H1 (cell line): ENCODE measurements around the gene OGFR. TPM values are rescaled to one million over a fixed set of nuclear protein-coding genes. Genes with fewer than 3 reads are reported as not detected.

ENCODE experiments used
- CTCF ChIA-PET: fragments of 300-600 bp; sonication (Branson Sonifier 250); formaldehyde crosslinking; loops from one replicate; lab custom pipeline; 2021; ENCODE audit not compliant: partially characterized antibody; lab: Charles Lee
- POLR2A ChIA-PET: fragments of 300-600 bp; sonication (Branson Sonifier 250); formaldehyde crosslinking; loops from one replicate; lab custom pipeline; 2021; ENCODE audit warnings: inconsistent platforms; ENCODE audit not compliant: partially characterized antibody; lab: Charles Lee
- DNase-seq, 2 experiments: peaks; one replicate each; pipeline versions ENCODE4 v3.0.0 to v3.0.0-alpha.2; 2010 to 2022; ENCODE audit warnings: low spot score in 2 of 2, low read depth in 1 of 2, mixed read lengths in 1 of 2
- FAIRE-seq: peaks from 2 replicates; lab custom pipeline; 2011; peaks lifted over from hg19 to GRCh38; lab: Jason Lieb, UNC
- H2AFZ ChIP-seq: 2 replicates; pipeline ENCODE4 v1.8.1; 2012; ENCODE audit warnings: low read length, inconsistent platforms
- H2AK5ac ChIP-seq: 2 replicates; pipeline ENCODE4 v1.6.1; 2013; ENCODE audit warnings: low read depth, low read length
- H2BK120ac ChIP-seq: replicated peaks from 2 replicates; pipeline ENCODE3; 2013; ENCODE audit warnings: low read depth, low read length, inconsistent platforms
- H2BK12ac ChIP-seq: 2 replicates; pipeline ENCODE4 v1.6.1; 2013; ENCODE audit warnings: low read depth, low read length
- H2BK15ac ChIP-seq: 2 replicates; pipeline ENCODE4 v1.6.1; 2013; ENCODE audit warnings: low read length
- H2BK20ac ChIP-seq: 2 replicates; pipeline ENCODE4 v1.6.1; 2013; ENCODE audit warnings: low read length
- H2BK5ac ChIP-seq: 2 replicates; pipeline ENCODE4 v1.6.1; 2013; ENCODE audit warnings: low read depth, low read length
- H3K14ac ChIP-seq: 2 replicates; pipeline ENCODE4 v1.6.1; 2013; ENCODE audit warnings: inconsistent platforms; ENCODE audit not compliant: insufficient read length
- H3K18ac ChIP-seq: 2 replicates; pipeline ENCODE4 v1.6.1; 2013; ENCODE audit warnings: low read length; ENCODE audit errors: extremely low read depth
- H3K23ac ChIP-seq: 2 replicates; pipeline ENCODE4 v1.6.1; 2013; ENCODE audit warnings: inconsistent platforms; ENCODE audit not compliant: insufficient read length
- H3K23me2 ChIP-seq: 2 replicates; pipeline ENCODE4 v1.6.1; 2013; ENCODE audit warnings: low read depth, low read length
- H3K27ac ChIP-seq: 2 replicates; pipeline ENCODE4 v1.6.1; 2011; ENCODE audit warnings: low read depth, low read length, inconsistent platforms
- H3K27me3 ChIP-seq, 4 experiments: replicated peaks in 1 of 4; 1 replicate in 1 of 4; 2 replicates in 3 of 4; pipeline versions ENCODE4 v1.6.1 to v1.8.1; 2011 to 2013; ENCODE audit warnings: low read length in 3 of 4, mild to moderate bottlenecking in 3 of 4, inconsistent platforms in 2 of 4, mixed read lengths in 2 of 4, moderate library complexity in 1 of 4; ENCODE audit not compliant: control insufficient read depth in 3 of 4, insufficient read depth in 3 of 4; ENCODE audit errors: extremely low read depth in 1 of 4
- H3K36me3 ChIP-seq, 4 experiments: 2 replicates each; pipeline versions ENCODE4 v1.6.1 to v1.8.1; 2011 to 2013; ENCODE audit warnings: mild to moderate bottlenecking in 4 of 4, low read length in 3 of 4, moderate library complexity in 2 of 4, control low read depth in 1 of 4, inconsistent platforms in 1 of 4; ENCODE audit not compliant: insufficient read depth in 4 of 4, control insufficient read depth in 2 of 4
- H3K4ac ChIP-seq: replicated peaks from 2 replicates; pipeline ENCODE3; 2013; ENCODE audit warnings: low read length, low read depth, mixed read lengths, inconsistent platforms; ENCODE audit not compliant: insufficient read length
- H3K4me1 ChIP-seq, 4 experiments: replicated peaks in 1 of 4; 1 replicate in 1 of 4; 2 replicates in 3 of 4; pipeline versions ENCODE4 v1.6.1 to v1.8.1; 2011 to 2013; ENCODE audit warnings: low read length in 3 of 4, inconsistent platforms in 2 of 4, mixed read lengths in 1 of 4; ENCODE audit not compliant: insufficient read depth in 4 of 4, control insufficient read depth in 3 of 4
- H3K4me2 ChIP-seq, 2 experiments: 2 replicates each; pipeline versions ENCODE4 v1.6.1 to v1.8.1; 2011 to 2013; ENCODE audit warnings: low read depth in 2 of 2, low read length in 2 of 2, control low read depth in 1 of 2, inconsistent platforms in 1 of 2, mild to moderate bottlenecking in 1 of 2; ENCODE audit not compliant: insufficient read depth in 1 of 2
- H3K4me3 ChIP-seq, 4 experiments: fragments of 200-600, 300-600 bp in 1 of 4; sonication (generic), shearing (Covaris generic), sonication (Bioruptor Twin) in 1 of 4; 2 replicates each; pipeline versions ENCODE4 v1.5.1 to v1.8.1; 2011 to 2016; ENCODE audit warnings: low read length in 4 of 4, low read depth in 3 of 4, control low read depth in 2 of 4, inconsistent platforms in 2 of 4, mild to moderate bottlenecking in 2 of 4, mixed read lengths in 1 of 4, moderate library complexity in 1 of 4; ENCODE audit not compliant: insufficient read depth in 2 of 4; ENCODE audit errors: extremely low read depth in 1 of 4
- H3K56ac ChIP-seq: replicated peaks from 2 replicates; pipeline ENCODE3; 2013; ENCODE audit warnings: low read depth, mild to moderate bottlenecking, mixed read lengths, low read length, inconsistent platforms; ENCODE audit not compliant: insufficient read length
- H3K79me1 ChIP-seq: 2 replicates; pipeline ENCODE4 v1.6.1; 2013; ENCODE audit warnings: low read depth, low read length, control low read depth
- H3K79me2 ChIP-seq, 2 experiments: 2 replicates each; pipeline versions ENCODE4 v1.6.1 to v1.8.1; 2012 to 2013; ENCODE audit warnings: low read length in 2 of 2, mild to moderate bottlenecking in 2 of 2, inconsistent platforms in 1 of 2; ENCODE audit not compliant: insufficient read depth in 2 of 2, control insufficient read depth in 1 of 2
- H3K9ac ChIP-seq, 4 experiments: replicated peaks in 1 of 4; 1 replicate in 1 of 4; 2 replicates in 3 of 4; pipeline versions ENCODE4 v1.6.1 to v1.8.1; 2011 to 2013; ENCODE audit warnings: low read depth in 3 of 4, low read length in 3 of 4, control low read depth in 2 of 4, mild to moderate bottlenecking in 2 of 4, moderate library complexity in 2 of 4, inconsistent platforms in 1 of 4; ENCODE audit errors: extremely low read depth in 1 of 4
- H3K9me3 ChIP-seq, 2 experiments: 2 replicates each; pipeline versions ENCODE4 v1.6.1 to v1.8.1; 2012 to 2013; ENCODE audit warnings: mild to moderate bottlenecking in 2 of 2, moderate library complexity in 2 of 2, control low read depth in 1 of 2, inconsistent platforms in 1 of 2, low read depth in 1 of 2, low read length in 1 of 2, mixed read lengths in 1 of 2; ENCODE audit not compliant: insufficient read depth in 2 of 2
- H4K20me1 ChIP-seq, 2 experiments: replicated peaks in 1 of 2; 2 replicates each; pipeline versions ENCODE3 to v1.8.1; 2011 to 2013; ENCODE audit warnings: inconsistent platforms in 2 of 2, low read length in 2 of 2, mild to moderate bottlenecking in 1 of 2; ENCODE audit not compliant: insufficient read depth in 2 of 2, control insufficient read depth in 1 of 2
- H4K5ac ChIP-seq: 2 replicates; pipeline ENCODE4 v1.6.1; 2013; ENCODE audit warnings: low read length, low read depth, mixed read lengths, inconsistent platforms; ENCODE audit not compliant: insufficient read length
- H4K8ac ChIP-seq: 2 replicates; pipeline ENCODE4 v1.8.0; 2013; ENCODE audit warnings: mild to moderate bottlenecking, moderate library complexity, low read length, inconsistent platforms; ENCODE audit not compliant: insufficient read depth; ENCODE audit errors: extremely low read depth
- H4K91ac ChIP-seq: replicated peaks from 2 replicates; pipeline ENCODE3; 2013; ENCODE audit warnings: low read length, mixed read lengths, inconsistent platforms; ENCODE audit not compliant: insufficient read length
- EGR1 ChIP-seq: IDR thresholded peaks from 2 replicates; pipeline ENCODE4 v1.6.1; 2011; ENCODE audit warnings: low read depth, low read length, borderline replicate concordance
- GABPA ChIP-seq: IDR thresholded peaks from 2 replicates; pipeline ENCODE4 v1.6.1; 2011; ENCODE audit warnings: mild to moderate bottlenecking, low read length, moderate library complexity, borderline replicate concordance; ENCODE audit not compliant: insufficient read depth
- SP2 ChIP-seq: IDR thresholded peaks from 2 replicates; pipeline ENCODE4 v1.6.1; 2012; ENCODE audit warnings: mild to moderate bottlenecking, low read length, inconsistent platforms
- SP4 ChIP-seq: IDR thresholded peaks from 2 replicates; pipeline ENCODE4 v1.6.1; 2012; ENCODE audit warnings: low read length, inconsistent platforms
- SRF ChIP-seq: IDR thresholded peaks from 2 replicates; pipeline ENCODE4 v1.6.1; 2011; ENCODE audit warnings: mild to moderate bottlenecking, low read depth, low read length, moderate library complexity
- TEAD4 ChIP-seq: IDR thresholded peaks from 2 replicates; pipeline ENCODE4 v1.6.1; 2012; ENCODE audit warnings: low read depth, low read length, inconsistent platforms, mixed read lengths
- WGBS, 2 experiments: shearing (Covaris generic) in 1 of 2; methylation state at CpG; one replicate each; pipeline versions ENCODE4 v1.1.6 to v1.1.7; 2013 to 2015; ENCODE audit warnings: low lambda C conversion rate in 2 of 2, mixed read lengths in 2 of 2, inconsistent platforms in 1 of 2, low coverage in 1 of 2, missing lambda C conversion rate in 1 of 2; ENCODE audit not compliant: insufficient replicate concordance in 2 of 2, insufficient coverage in 1 of 2, insufficient read length in 1 of 2; ENCODE audit errors: extremely low coverage in 1 of 2, missing lambda C conversion rate in 1 of 2; 5-methylcytosine and 5-hydroxymethylcytosine counted together
- polyA plus RNA-seq, 7 experiments: library from polyadenylated mRNA; depleted of rRNA in 3 of 7; stranded (reverse) in 5 of 7; unstranded in 2 of 7; fragments of >200 nt in 5 of 7; fragments of 200-250 nt in 2 of 7; gene quantifications; 1 replicate in 5 of 7; 2 replicates in 1 of 7; 4 replicates in 1 of 7; pipeline versions ENCODE4 v1.2.1 to v1.2.3, GENCODE V29; 2011 to 2013; ENCODE audit warnings: missing spikeins in 2 of 7, mixed read lengths in 2 of 7
- total RNA-seq: library from RNA; stranded (reverse); fragmentation: NEBNext Ultra II Directional; extraction: Animal tissue kit (Norgen Biotek cat#: 25700); gene quantifications from 2 replicates; pipeline ENCODE4 v1.2.1, GENCODE V29; 2021

OGFR gene
- total and polyA plus RNA-seq, 2 of the 8 experiments (the other 6 are each of a cell fraction or from before 2014, with no cell fraction given), result 13.9 to 25.1 TPM

GRCh38 chr20:62775206-62775605 is 29.4 kb upstream of the OGFR start:
- no peak overlapping the region for H2BK12ac ChIP-seq
- no peak overlapping the region for H3K4ac ChIP-seq
- no peaks in the 10 kb centered on the region for H3K36me3 ChIP-seq
- no peaks in the 10 kb centered on the region for H4K20me1 ChIP-seq
- no peak overlapping the region for H3K4me2 ChIP-seq
- DNase-seq (no peak), FAIRE-seq (no peak)
- peak overlapping the region; percentile 61; the same call in 1 of the 2 replicates for H2BK20ac ChIP-seq
- no peak overlapping the region for H3K23ac ChIP-seq
- no peak overlapping the region for H3K14ac ChIP-seq
- no peaks in the 10 kb centered on the region for H3K27me3 ChIP-seq
- H2AFZ ChIP-seq, result no peak overlapping the region
- ChIA-PET POLR2A (no interaction called here), CTCF (interaction anchor here (0.9 kb wide), 1 partner anchor 150 kb away, joined by 3 read pairs; no protein-coding TSS in a partner anchor)
- H2BK120ac ChIP-seq, result no peak overlapping the region
- no peaks in the 10 kb centered on the region; the same call in 1 of the 2 replicates for H3K79me1 ChIP-seq
- no peaks in the 10 kb centered on the region for H3K23me2 ChIP-seq
- H2BK15ac ChIP-seq, result no peak overlapping the region
- no peaks in the 10 kb centered on the region for H3K79me2 ChIP-seq
- peaks cover 0 to 16% (median 3%) of the 10 kb centered on the region in 4 experiments; a peak in 3 of 7 replicates for H3K4me1 ChIP-seq
- no peak overlapping the region for H3K27ac ChIP-seq
- no peak overlapping the region for H4K5ac ChIP-seq
- H3K9ac ChIP-seq, result no peak overlapping the region
- H4K91ac ChIP-seq, result no peak overlapping the region
- no peak overlapping the region for H3K56ac ChIP-seq
- no peaks in the 10 kb centered on the region for H3K9me3 ChIP-seq
- H3K18ac ChIP-seq, result no peak overlapping the region
- no peak overlapping the region for H2BK5ac ChIP-seq
- H2AK5ac ChIP-seq, result 0 out of 2 replicates have a peak overlapping the region, but pooled peaks have one; percentile 39
- H3K4me3 ChIP-seq, result no peak overlapping the region
- WGBS, 2 experiments, result 89% methylated on average over 9 of the region's 9 CpGs; no CpG with 5 or more reads in 1 of the 2 experiments
- H4K8ac ChIP-seq, result no peak overlapping the region
- TF ChIP-seq SP4 (no peak), EGR1 (no peak), TEAD4 (no peak), GABPA (no peak), SP2 (no peak), SRF (no peak)
